Endothelial cell of umbilical vein (primary cell): ENCODE results near the gene CD163. TPM values are rescaled to one million over a fixed set of nuclear protein-coding genes. Genes with fewer than 3 reads are reported as not detected.

Source experiments
- BruUV-seq: library from RNA; stranded (reverse); fragments of 400-500 nt; replicated peaks from 2 replicates; lab custom pipeline; 2021; lab: Mats Ljungman, UMichigan
- CTCF ChIA-PET: fragments of 300-600, 350-600 bp; sonication (Branson Sonifier 250); formaldehyde crosslinking; loops from one replicate; lab custom pipeline; 2021; ENCODE audit warnings: antibody characterized with exemption, inconsistent platforms; lab: Charles Lee
- POLR2A ChIA-PET: fragments of 300-600, 350-600 bp; sonication (Branson Sonifier 250); formaldehyde crosslinking; loops from one replicate; lab custom pipeline; 2021; ENCODE audit warnings: antibody characterized with exemption, inconsistent platforms; lab: Charles Lee
- DNase-seq: peaks from one replicate; pipeline ENCODE4 v3.0.0-alpha.2; 2011; ENCODE audit warnings: low read depth, low spot score
- FAIRE-seq: peaks from 2 replicates; lab custom pipeline; 2011; peaks lifted over from hg19 to GRCh38; lab: Jason Lieb, UNC
- H2AFZ ChIP-seq: 2 replicates; pipeline ENCODE4 v1.6.0; 2012; ENCODE audit warnings: low read depth, low read length, control low read depth, inconsistent platforms
- H3K27ac ChIP-seq: 2 replicates; pipeline ENCODE4 v1.5.1; 2011; ENCODE audit warnings: low read depth, mild to moderate bottlenecking, control low read depth, low read length, moderate library complexity; ENCODE audit not compliant: insufficient read depth
- H3K27me3 ChIP-seq, 2 experiments: 2 replicates each; pipeline versions ENCODE4 v1.6.0 to v1.6.1; 2011; ENCODE audit warnings: low read length in 2 of 2, mixed read lengths in 1 of 2; ENCODE audit not compliant: control insufficient read depth in 2 of 2, insufficient read depth in 2 of 2
- H3K36me3 ChIP-seq, 2 experiments: 2 replicates in 1 of 2; 3 replicates in 1 of 2; pipeline ENCODE4 v1.5.1; 2011; ENCODE audit warnings: low read length in 2 of 2, mild to moderate bottlenecking in 1 of 2, moderate library complexity in 1 of 2; ENCODE audit not compliant: control insufficient read depth in 2 of 2, insufficient read depth in 2 of 2; ENCODE audit errors: extremely low read depth in 1 of 2
- H3K4me1 ChIP-seq: 3 replicates; pipeline ENCODE4 v1.5.1; 2011; ENCODE audit warnings: mild to moderate bottlenecking, low read length; ENCODE audit not compliant: control insufficient read depth, insufficient read depth; ENCODE audit errors: extremely low read depth
- H3K4me2 ChIP-seq: 2 replicates; pipeline ENCODE4 v1.6.1; 2011; ENCODE audit warnings: low read length, control low read depth, mixed read lengths; ENCODE audit not compliant: insufficient read depth
- H3K4me3 ChIP-seq, 3 experiments: fragments of 200-600 bp in 1 of 3; sonication (generic), shearing (Covaris generic) in 1 of 3; replicated peaks in 1 of 3; 2 replicates each; pipeline ENCODE4 v1.5.1; 2011 to 2016; ENCODE audit warnings: control low read depth in 3 of 3, low read length in 3 of 3, mild to moderate bottlenecking in 2 of 3, inconsistent platforms in 1 of 3, low read depth in 1 of 3, moderate library complexity in 1 of 3; ENCODE audit not compliant: insufficient read depth in 1 of 3
- H3K79me2 ChIP-seq: 2 replicates; pipeline ENCODE4 v1.6.0; 2012; ENCODE audit warnings: low read length, inconsistent platforms; ENCODE audit not compliant: control insufficient read depth, insufficient read depth
- H3K9ac ChIP-seq: replicated peaks from 2 replicates; pipeline ENCODE3; 2011; ENCODE audit warnings: low read length, control low read depth; ENCODE audit not compliant: insufficient read depth; ENCODE audit errors: extremely low read depth
- H3K9me1 ChIP-seq: replicated peaks from 3 replicates; pipeline ENCODE4 v1.6.0; 2011; ENCODE audit warnings: mild to moderate bottlenecking, low read length; ENCODE audit not compliant: control insufficient read depth, insufficient read depth; ENCODE audit errors: extremely low read depth
- H3K9me3 ChIP-seq: replicated peaks from 2 replicates; pipeline ENCODE4 v1.5.1; 2012; ENCODE audit warnings: low read length, inconsistent platforms; ENCODE audit not compliant: control insufficient read depth, insufficient read depth
- H4K20me1 ChIP-seq: replicated peaks from 2 replicates; pipeline ENCODE3; 2011; ENCODE audit warnings: mild to moderate bottlenecking, low read length; ENCODE audit not compliant: control insufficient read depth, insufficient read depth; ENCODE audit errors: extremely low read depth
- CTCF ChIP-seq, 2 donors: IDR thresholded peaks; 1 replicate in 1 of 2; 2 replicates in 1 of 2; pipeline ENCODE4 v1.5.1; 2011; ENCODE audit warnings: low read length in 2 of 2, mild to moderate bottlenecking in 2 of 2, moderate library complexity in 2 of 2, control low read depth in 1 of 2, inconsistent platforms in 1 of 2, low read depth in 1 of 2; ENCODE audit not compliant: insufficient read depth in 1 of 2; ENCODE audit errors: extremely low read depth in 1 of 2
- EZH2 ChIP-seq: IDR thresholded peaks from 2 replicates; pipeline ENCODE4 v1.6.1; 2012; ENCODE audit warnings: borderline replicate concordance, low read depth, mild to moderate bottlenecking, moderate library complexity, low read length, inconsistent platforms; ENCODE audit not compliant: severe bottlenecking
- FOS ChIP-seq: IDR thresholded peaks from 2 replicates; pipeline ENCODE4 v1.6.1; 2011; ENCODE audit warnings: mild to moderate bottlenecking, low read length, moderate library complexity, borderline replicate concordance; ENCODE audit not compliant: insufficient read depth
- GATA2 ChIP-seq: IDR thresholded peaks from 2 replicates; pipeline ENCODE4 v1.7.0; 2011; ENCODE audit warnings: low read depth, mild to moderate bottlenecking, moderate library complexity, mixed read lengths, low read length; ENCODE audit not compliant: insufficient read length, insufficient read depth
- JUN ChIP-seq: IDR thresholded peaks from 2 replicates; pipeline ENCODE4 v1.6.1; 2011; ENCODE audit warnings: borderline replicate concordance, low read depth; ENCODE audit not compliant: insufficient read length, insufficient read depth
- MAX ChIP-seq: IDR thresholded peaks from 2 replicates; pipeline ENCODE4 v1.6.1; 2011; ENCODE audit not compliant: insufficient read depth, insufficient read length
- MYC ChIP-seq: IDR thresholded peaks from one replicate; pipeline ENCODE4 v1.6.1; 2011; ENCODE audit warnings: mild to moderate bottlenecking, low read depth, low read length
- POLR2A ChIP-seq: IDR thresholded peaks from 2 replicates; pipeline ENCODE4 v1.6.1; 2012; ENCODE audit warnings: low read depth, mild to moderate bottlenecking, control low read depth, low read length
- POLR2AphosphoS5 ChIP-seq: IDR thresholded peaks from 2 replicates; pipeline ENCODE4 v1.6.1; 2012; ENCODE audit warnings: low read depth, mild to moderate bottlenecking, control low read depth, low read length, moderate library complexity; ENCODE audit not compliant: insufficient read depth
- dilution Hi-C: fragments of 300-500 bp; cut with MboI; formaldehyde crosslinking; loops from one replicate; pipeline ENCODE4 v1.15.0; 2019; ENCODE audit warnings: low sequenced_read_pairs; ENCODE audit not compliant: extremely low pct_ligation_motif_present
- intact Hi-C: fragments of 100-400 bp; cut with micrococcal nuclease; formaldehyde crosslinking; loops from one replicate; pipeline ENCODE4 v1.10.0; 2022
- polyA plus RNA-seq, 4 experiments: library from polyadenylated mRNA; depleted of rRNA in 3 of 4; stranded (reverse) in 3 of 4; unstranded in 1 of 4; fragments of >200 nt; gene quantifications; 2 replicates each; pipeline versions ENCODE4 v1.2.1 to v1.2.3, GENCODE V29; 2011 to 2012; ENCODE audit warnings: missing spikeins in 1 of 4
- total RNA-seq: library from RNA; stranded (reverse); gene quantifications from 2 replicates; pipeline ENCODE4 v1.2.3, GENCODE V29; 2021

The CD163 gene
- total and polyA plus RNA-seq, 2 donors (not counting 3 experiments of a cell fraction or from before 2014, with no cell fraction given), result not detected

GRCh38 chr12:7542813-7543212 lies 39.2 kb upstream of the CD163 start:
- H3K4me2 ChIP-seq, result no peak overlapping the region
- H3K4me1 ChIP-seq, result no peaks in the 10 kb centered on the region
- no peak overlapping the region for H3K4me3 ChIP-seq
- H2AFZ ChIP-seq, result no peak overlapping the region
- dilution Hi-C loops, result no loop called here
- peaks cover 0 to 1% of the 10 kb centered on the region in 2 experiments for H3K27me3 ChIP-seq
- no TSS peak for BruUV-seq
- H3K9ac ChIP-seq, result no peak overlapping the region
- no peaks in the 10 kb centered on the region for H4K20me1 ChIP-seq
- DNase-seq (no peak), FAIRE-seq (no peak)
- H3K36me3 ChIP-seq, result no peaks in the 10 kb centered on the region
- CTCF ChIA-PET, result interaction anchor here (1.4 kb wide), 1 partner anchor 11 kb away, joined by 4 read pairs; no protein-coding TSS in a partner anchor
- H3K27ac ChIP-seq, result no peak overlapping the region
- intact Hi-C loops, result no loop called here
- POLR2A ChIA-PET, result no interaction called here
- no peaks in the 10 kb centered on the region for H3K9me1 ChIP-seq
- no peaks in the 10 kb centered on the region for H3K9me3 ChIP-seq
- TF ChIP-seq EZH2 (no peak), FOS (no peak), POLR2A (no peak), CTCF (IDR thresholded peaks at IDR 0.05; ENCODE audit: extremely low read depth in 1 of 2, insufficient read depth in 1 of 2, low read depth in 1 of 2, low read length in 2 of 2) (no peak), MYC (no peak), JUN (no peak), GATA2 (no peak), POLR2AphosphoS5 (no peak), MAX (no peak)
- H3K79me2 ChIP-seq, result no peaks in the 10 kb centered on the region
